Measurements from ENCODE around the gene BCAN. TPM values are rescaled to one million over a fixed set of nuclear protein-coding genes. Genes with fewer than 3 reads are reported as not detected.

The BCAN gene
- total RNA-seq, 2 donors from 2014 or later = 0.26 TPM; not detected in 1

GRCh38 chr1:156622581-156623297, 19.2 kb upstream of the BCAN start:
- intact Hi-C loops (cut with DNase I) = loop anchor here (5.0 kb wide), 1 partner anchor 35 kb away; no protein-coding TSS in a partner anchor
- Histone ChIP-seq H3K36me3 (replicated peaks in 1 of 2; ENCODE audit: insufficient read depth in 1 of 2, low read depth in 2 of 2) (no peaks in the 10 kb centered on the region), H3K4me1 (peaks cover 19% of the 10 kb centered on the region), H3K27ac (no peak overlapping the region), H3K9me3 (no peaks in the 10 kb centered on the region), H3K27me3 (peaks cover 0 to 23% of the 10 kb centered on the region in 2 donors), H3K4me3 (no peak overlapping the region)
- 65 to 76% methylated on average over 6 of the region's 6 CpGs for WGBS, 2 donors
- DNase-seq (no peak), ATAC-seq (no peak)
- no peak for TF ChIP-seq POLR2A (IDR thresholded peaks at IDR 0.05)
- no peak for TF ChIP-seq CTCF (IDR thresholded peaks at IDR 0.05)

- 1 to 2% methylated on average over 19 to 85 of the region's 87 CpGs for WGBS, 2 donors
- no peak overlapping the region for H3K27ac ChIP-seq
- no peaks in the 10 kb centered on the region for H3K9me3 ChIP-seq
- no peak overlapping the region for H3K4me3 ChIP-seq
- intact Hi-C loops (cut with DNase I) = loop anchor here (5.0 kb wide), 1 partner anchor 33 kb away; no protein-coding TSS in a partner anchor
- DNase-seq (peak in 3 of 4 donors; percentile 49 to 53 (median 49)), ATAC-seq (peak; percentile 48)
- peaks cover 0 to 23% of the 10 kb centered on the region in 2 donors for H3K27me3 ChIP-seq
- peaks cover 21% of the 10 kb centered on the region for H3K4me1 ChIP-seq
- no peaks in the 10 kb centered on the region for H3K36me3 ChIP-seq (replicated peaks in 1 of 2; ENCODE audit: insufficient read depth in 1 of 2, low read depth in 2 of 2)
- peak in 4 of 7 experiments; percentile 9 to 25 (median 20) for TF ChIP-seq CTCF (IDR thresholded peaks at IDR 0.05)
- no peak for TF ChIP-seq POLR2A (IDR thresholded peaks at IDR 0.05)
Measured at GRCh38 chr1:156623946-156624813, 17.7 kb upstream of the BCAN start.

GRCh38 chr1:156624814-156625435, 17.0 kb upstream of the BCAN start:
- TF ChIP-seq POLR2A (IDR thresholded peaks at IDR 0.05) (no peak), CTCF (IDR thresholded peaks at IDR 0.05) (no peak)
- H3K4me1 ChIP-seq = peaks cover 28% of the 10 kb centered on the region
- no peaks in the 10 kb centered on the region for H3K36me3 ChIP-seq (replicated peaks in 1 of 2; ENCODE audit: insufficient read depth in 1 of 2, low read depth in 2 of 2)
- intact Hi-C loops (cut with DNase I) = loop anchor here (5.0 kb wide), 1 partner anchor 32 kb away; no protein-coding TSS in a partner anchor
- no peak for ATAC-seq
- no peak overlapping the region for H3K27ac ChIP-seq
- H3K4me3 ChIP-seq = no peak overlapping the region
- no peaks in the 10 kb centered on the region for H3K9me3 ChIP-seq
- no peak for DNase-seq
- H3K27me3 ChIP-seq = peaks cover 0 to 23% of the 10 kb centered on the region in 2 donors
- WGBS, 2 donors = 0 to 1% methylated on average over 4 to 49 of the region's 55 CpGs

GRCh38 chr1:156625436-156626078, 16.4 kb upstream of the BCAN start:
- ATAC-seq = peak; percentile 56
- no peak for TF ChIP-seq POLR2A (IDR thresholded peaks at IDR 0.05)
- peak in 6 of 7 experiments; percentile 59 to 80 (median 76) for TF ChIP-seq CTCF (IDR thresholded peaks at IDR 0.05)
- Histone ChIP-seq H3K9me3 (no peaks in the 10 kb centered on the region), H3K36me3 (replicated peaks in 1 of 2; ENCODE audit: insufficient read depth in 1 of 2, low read depth in 2 of 2) (no peaks in the 10 kb centered on the region), H3K27me3 (peaks cover 0 to 23% of the 10 kb centered on the region in 2 donors), H3K4me1 (peaks cover 30% of the 10 kb centered on the region), H3K27ac (no peak overlapping the region), H3K4me3 (no peak overlapping the region)
- peak; percentile 32 to 74 (median 56) for DNase-seq
- 0 to 1% methylated on average over 16 to 41 of the region's 45 CpGs for WGBS, 2 donors
- intact Hi-C loops (cut with DNase I) = no loop called here
